ENCODE measurements around the gene BFSP1. TPM values are rescaled to one million over a fixed set of nuclear protein-coding genes. Genes with fewer than 3 reads are reported as not detected.

The BFSP1 gene
- under 1 TPM; 0.14 to 0.20 TPM for total RNA-seq

DNA sequence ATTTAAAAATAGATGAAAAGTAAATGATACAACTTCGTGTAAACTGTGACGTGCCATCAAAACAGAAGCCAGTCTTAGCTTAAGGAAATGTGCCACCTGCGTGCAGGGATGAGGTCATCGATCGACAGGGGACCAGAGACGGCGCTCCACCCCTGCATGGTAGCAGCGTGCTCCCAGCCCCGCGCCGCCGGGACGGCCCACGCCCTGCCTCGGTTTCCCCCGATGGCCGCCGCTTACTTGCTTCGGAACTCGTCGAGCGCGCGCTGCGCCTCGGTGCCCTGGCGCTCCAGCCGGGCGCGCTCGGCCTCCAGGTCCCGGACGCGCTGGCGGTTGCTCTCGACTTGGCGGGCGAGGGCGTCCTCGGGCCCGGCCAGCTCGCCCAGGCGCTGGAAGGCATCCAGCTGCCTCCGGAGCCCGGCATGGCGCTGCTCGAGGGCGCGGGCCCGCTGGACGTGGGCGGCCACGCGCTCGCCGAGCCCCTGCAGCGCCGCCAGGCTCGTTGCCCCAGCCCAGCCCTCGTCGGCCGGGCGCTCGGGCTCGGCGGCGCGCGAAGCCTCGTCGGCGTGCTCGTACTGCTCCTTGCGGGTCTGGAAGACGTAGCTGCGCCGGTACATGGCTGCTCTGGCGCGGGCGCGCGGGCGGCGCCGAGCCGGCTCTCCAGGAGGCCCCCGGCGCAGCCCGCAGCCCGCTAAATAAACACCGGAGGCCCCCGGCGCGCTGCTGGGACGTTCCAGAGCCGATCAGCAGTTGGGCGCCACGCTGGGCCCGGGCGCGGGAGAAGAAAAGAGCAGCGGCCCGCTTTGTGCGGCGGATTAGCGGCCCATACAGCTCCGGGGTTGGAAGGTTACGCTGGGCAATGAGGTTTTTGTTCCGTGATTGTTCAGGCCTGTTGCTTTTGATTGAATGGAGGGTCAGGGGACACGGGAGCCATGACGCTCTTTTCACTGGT, at the start of gene BFSP1:
Gene BFSP1 (minus strand): TSS at position 664 of the 949 bp plus-strand sequence. CDS start 50 bp downstream, at position 614.
- ATAC-seq (peak; percentile 81 to 87), DNase-seq (ENCODE audit: low spot score) (peak; percentile 65)
- Mint-ChIP-seq H3K4me3 (peak within 1 kb of the TSS; percentile 85), H3K27me3 (no peaks in the 10 kb centered on the region), H3K9me3 (no peaks in the 10 kb centered on the region), H3K27ac (peak within 1 kb of the TSS; percentile 57 to 59), H3K4me1 (ENCODE audit: low read depth in 2 of 2) (peaks cover 23 to 25% of the 10 kb centered on the region in 2 donors), H3K36me3 (no peaks in the 10 kb centered on the region)

DNA sequence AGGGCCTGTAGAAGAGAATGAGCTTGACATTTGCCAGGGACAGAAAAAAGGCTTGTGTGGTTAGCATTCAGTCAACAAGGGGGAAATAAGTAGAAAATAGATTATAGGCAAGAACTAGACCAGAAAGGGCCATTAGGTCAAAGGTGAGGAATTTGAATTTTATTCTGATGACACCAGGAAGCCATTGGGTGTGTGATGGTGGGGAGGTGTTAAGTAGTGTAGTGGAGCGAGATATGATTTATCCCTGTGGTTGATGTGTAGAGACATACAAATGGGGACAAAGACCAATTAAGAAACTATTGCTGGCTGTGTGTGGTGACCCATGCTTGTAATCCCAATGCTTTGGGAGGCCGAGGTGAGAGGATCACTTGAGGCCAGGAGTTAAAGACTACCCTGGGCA, 49.7 kb upstream of the BFSP1 start:
- Mint-ChIP-seq H3K4me1 (ENCODE audit: low read depth in 2 of 2) (peaks cover 32 to 40% of the 10 kb centered on the region in 2 donors), H3K9me3 (no peaks in the 10 kb centered on the region), H3K27ac (peak overlapping the region; percentile 33 to 60), H3K4me3 (peak overlapping the region; percentile 1), H3K36me3 (no peaks in the 10 kb centered on the region), H3K27me3 (no peaks in the 10 kb centered on the region)
- no peak for DNase-seq (ENCODE audit: low spot score)
- peak; percentile 69 to 73 for ATAC-seq

DNA sequence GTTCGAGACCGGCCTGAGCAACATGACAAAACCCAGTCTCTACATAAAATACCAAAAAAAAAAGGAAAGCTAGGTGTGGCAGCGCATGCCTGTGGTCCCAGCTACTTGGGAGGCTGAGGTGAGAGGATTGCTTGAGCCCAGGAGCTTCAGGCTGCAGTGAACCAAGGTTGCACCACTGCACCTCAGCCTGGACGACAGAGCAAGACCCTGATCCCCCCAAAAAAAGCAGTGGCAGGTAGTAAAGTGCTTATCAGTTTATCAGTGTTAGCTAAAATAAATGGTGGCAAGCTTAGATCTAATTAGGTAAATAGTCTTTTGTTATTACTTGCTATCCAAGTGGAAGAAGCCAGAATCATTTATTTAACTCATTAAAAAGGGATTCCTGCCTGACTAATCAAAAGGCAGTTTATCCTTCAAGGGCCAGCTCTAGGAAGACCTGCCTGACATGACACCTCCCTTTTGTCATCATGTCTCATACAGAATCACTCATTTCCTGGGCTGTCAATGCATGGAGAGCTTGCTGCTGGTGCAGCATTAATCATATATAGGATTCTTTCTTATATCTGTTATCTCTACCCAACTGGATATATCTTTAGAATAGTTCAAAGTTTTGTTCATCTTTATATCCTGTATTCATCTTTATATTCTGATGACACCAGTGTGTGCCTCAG, 48.3 kb upstream of the BFSP1 start:
- no peaks in the 10 kb centered on the region for H3K36me3 Mint-ChIP-seq
- H3K9me3 Mint-ChIP-seq: no peaks in the 10 kb centered on the region
- no peaks in the 10 kb centered on the region for H3K27me3 Mint-ChIP-seq
- peaks cover 27 to 40% of the 10 kb centered on the region in 2 donors for H3K4me1 Mint-ChIP-seq (ENCODE audit: low read depth in 2 of 2)
- H3K4me3 Mint-ChIP-seq: no peak overlapping the region
- DNase-seq (ENCODE audit: low spot score): no peak
- peak in 1 of 2 donors; percentile 66 for ATAC-seq
- H3K27ac Mint-ChIP-seq: peak overlapping the region in 1 of 2 donors; percentile 60

DNA sequence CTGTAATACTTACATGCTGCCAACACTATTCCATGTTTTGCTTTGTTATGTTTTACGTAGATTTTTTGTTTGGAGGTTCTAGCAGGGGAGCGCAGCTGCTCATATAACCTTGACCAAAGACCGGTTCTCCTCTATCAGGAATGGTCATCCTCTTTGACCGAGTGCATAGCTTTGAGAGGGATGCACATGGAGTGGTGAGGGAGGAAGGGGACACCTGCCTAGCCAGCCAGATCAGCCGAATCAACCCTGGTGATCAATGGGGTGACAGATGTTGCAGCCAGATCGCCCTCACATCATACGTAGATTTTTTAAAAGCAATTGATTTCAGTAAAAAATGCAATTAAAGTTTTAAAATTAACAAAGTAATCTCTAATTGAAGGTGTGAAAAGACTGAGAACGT, 45.0 kb upstream of the BFSP1 start:
- Mint-ChIP-seq H3K27me3 (no peaks in the 10 kb centered on the region), H3K4me3 (no peak overlapping the region), H3K36me3 (no peaks in the 10 kb centered on the region), H3K9me3 (no peaks in the 10 kb centered on the region), H3K4me1 (ENCODE audit: low read depth in 2 of 2) (peaks cover 35 to 40% of the 10 kb centered on the region in 2 donors), H3K27ac (no peak overlapping the region)
- ATAC-seq (no peak), DNase-seq (ENCODE audit: low spot score) (no peak)

DNA sequence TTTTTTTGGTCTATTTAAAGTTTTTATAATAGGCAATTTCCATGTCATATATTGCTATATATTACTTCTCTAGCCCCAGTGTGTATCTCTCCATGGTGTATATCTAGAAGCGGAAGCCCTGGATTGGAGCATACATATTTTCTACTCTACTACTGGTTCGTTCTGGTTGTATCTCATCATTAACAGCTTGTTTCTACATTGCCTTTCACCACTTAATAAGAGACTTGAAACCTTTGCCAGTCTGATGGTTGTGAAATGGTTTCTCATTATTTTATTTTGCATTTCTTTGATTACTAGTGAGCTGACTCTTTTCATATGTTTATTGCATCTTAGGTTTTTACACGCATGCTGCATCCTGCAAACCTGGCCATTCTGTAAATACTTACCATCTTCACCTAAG, 42.3 kb upstream of the BFSP1 start:
- Mint-ChIP-seq H3K27me3 (no peaks in the 10 kb centered on the region), H3K9me3 (no peaks in the 10 kb centered on the region), H3K36me3 (no peaks in the 10 kb centered on the region), H3K27ac (no peak overlapping the region), H3K4me1 (ENCODE audit: low read depth in 2 of 2) (peaks cover 19 to 30% of the 10 kb centered on the region in 2 donors), H3K4me3 (no peak overlapping the region)
- DNase-seq (ENCODE audit: low spot score) (no peak), ATAC-seq (no peak)

GRCh38 chr20:17572034-17572638, 41.0 kb upstream of the BFSP1 start:
- peaks cover 6 to 8% of the 10 kb centered on the region in 2 donors for H3K27me3 Mint-ChIP-seq
- ATAC-seq (no peak), DNase-seq (ENCODE audit: low spot score) (no peak)
- H3K9me3 Mint-ChIP-seq: no peaks in the 10 kb centered on the region
- H3K4me1 Mint-ChIP-seq (ENCODE audit: low read depth in 2 of 2): peaks cover 19 to 28% of the 10 kb centered on the region in 2 donors
- H3K4me3 Mint-ChIP-seq: peak overlapping the region; percentile 91
- H3K36me3 Mint-ChIP-seq: no peaks in the 10 kb centered on the region
- peak overlapping the region in 1 of 2 donors; percentile 94 for H3K27ac Mint-ChIP-seq

GRCh38 chr20:17571153-17571527, 40.0 kb upstream of the BFSP1 start:
- peak overlapping the region; percentile 91 for H3K4me3 Mint-ChIP-seq
- H3K27ac Mint-ChIP-seq: peak overlapping the region; percentile 78 to 94
- peak; percentile 26 to 49 for ATAC-seq
- H3K36me3 Mint-ChIP-seq: no peaks in the 10 kb centered on the region
- H3K9me3 Mint-ChIP-seq: no peaks in the 10 kb centered on the region
- H3K4me1 Mint-ChIP-seq (ENCODE audit: low read depth in 2 of 2): peaks cover 19 to 27% of the 10 kb centered on the region in 2 donors
- DNase-seq (ENCODE audit: low spot score): no peak
- H3K27me3 Mint-ChIP-seq: peaks cover 6 to 8% of the 10 kb centered on the region in 2 donors

- no peaks in the 10 kb centered on the region for H3K36me3 Mint-ChIP-seq
- ATAC-seq (peak; percentile 61 to 62), DNase-seq (ENCODE audit: low spot score) (no peak)
- no peaks in the 10 kb centered on the region for H3K9me3 Mint-ChIP-seq
- peak overlapping the region; percentile 78 to 94 for H3K27ac Mint-ChIP-seq
- peak overlapping the region; percentile 91 for H3K4me3 Mint-ChIP-seq
- peaks cover 19 to 22% of the 10 kb centered on the region in 2 donors for H3K4me1 Mint-ChIP-seq (ENCODE audit: low read depth in 2 of 2)
- peaks cover 6 to 8% of the 10 kb centered on the region in 2 donors for H3K27me3 Mint-ChIP-seq
These were observed 39.4 kb upstream of the BFSP1 start for GRCh38 chr20:17570347-17571152.

GRCh38 chr20:17569616-17570346, 38.6 kb upstream of the BFSP1 start, which contains the start of gene DSTN:
TSS of gene DSTN (plus strand) at chr20:17570075. CDS start at chr20:17570209, 134 bp downstream.
- H3K9me3 Mint-ChIP-seq: no peaks in the 10 kb centered on the region
- DNase-seq (ENCODE audit: low spot score) (peak; percentile 94), ATAC-seq (peak; percentile 94 to 97)
- H3K4me1 Mint-ChIP-seq (ENCODE audit: low read depth in 2 of 2): peaks cover 19 to 22% of the 10 kb centered on the region in 2 donors
- H3K27me3 Mint-ChIP-seq: peaks cover 8% of the 10 kb centered on the region in 2 donors
- peak within 1 kb of the TSS; percentile 78 to 94 for H3K27ac Mint-ChIP-seq
- peak within 1 kb of the TSS; percentile 91 for H3K4me3 Mint-ChIP-seq
- H3K36me3 Mint-ChIP-seq: no peaks in the 10 kb centered on the region

- Mint-ChIP-seq H3K9me3 (no peaks in the 10 kb centered on the region), H3K4me3 (peak overlapping the region; percentile 91), H3K4me1 (ENCODE audit: low read depth in 2 of 2) (peaks cover 19 to 22% of the 10 kb centered on the region in 2 donors), H3K36me3 (no peaks in the 10 kb centered on the region), H3K27ac (no peak overlapping the region), H3K27me3 (peaks cover 8 to 9% of the 10 kb centered on the region in 2 donors)
- no peak for ATAC-seq
- no peak for DNase-seq (ENCODE audit: low spot score)
These were observed 37.9 kb upstream of the BFSP1 start for GRCh38 chr20:17568972-17569521.

DNA sequence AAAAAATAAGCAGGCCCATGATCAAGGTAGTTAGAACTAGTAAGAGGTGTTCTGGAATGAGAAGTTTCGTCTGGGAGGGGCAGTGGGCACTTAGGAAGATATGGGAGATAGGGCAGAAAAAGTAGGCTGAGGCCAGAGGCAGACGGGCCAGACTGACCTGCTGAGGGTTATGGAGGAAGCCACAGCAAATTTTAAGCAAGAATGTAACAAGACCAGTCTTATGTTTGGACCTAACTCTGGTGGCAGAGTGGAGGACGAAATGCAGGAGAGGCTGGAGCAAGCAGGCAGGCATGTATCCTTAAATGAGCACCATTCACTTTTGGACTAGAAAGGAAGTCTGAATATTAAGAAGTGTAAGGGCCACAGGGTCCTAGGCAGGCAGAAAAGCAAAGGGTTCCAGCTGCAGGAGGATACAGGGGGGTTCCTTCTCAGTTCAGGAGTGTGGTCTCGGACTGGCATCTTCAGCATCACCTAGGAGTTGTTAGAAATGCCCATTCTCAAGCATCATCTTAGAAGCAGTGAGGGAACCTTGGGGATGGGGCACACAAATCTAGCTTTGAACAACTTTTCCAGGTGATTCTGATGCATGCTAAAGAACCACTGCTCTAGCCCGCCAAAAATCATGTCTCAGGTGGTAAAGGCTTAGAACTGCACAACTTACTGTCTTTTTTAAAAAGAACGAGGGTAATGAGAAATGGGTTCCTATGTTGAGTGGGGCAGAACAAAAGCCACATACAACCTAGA, 37.0 kb upstream of the BFSP1 start:
- Mint-ChIP-seq H3K4me3 (peak overlapping the region; percentile 58), H3K27me3 (peaks cover 8 to 10% of the 10 kb centered on the region in 2 donors), H3K36me3 (no peaks in the 10 kb centered on the region), H3K4me1 (ENCODE audit: low read depth in 2 of 2) (peaks cover 19% of the 10 kb centered on the region in 2 donors), H3K27ac (peak overlapping the region; percentile 12 to 20), H3K9me3 (no peaks in the 10 kb centered on the region)
- no peak for ATAC-seq
- no peak for DNase-seq (ENCODE audit: low spot score)

DNA sequence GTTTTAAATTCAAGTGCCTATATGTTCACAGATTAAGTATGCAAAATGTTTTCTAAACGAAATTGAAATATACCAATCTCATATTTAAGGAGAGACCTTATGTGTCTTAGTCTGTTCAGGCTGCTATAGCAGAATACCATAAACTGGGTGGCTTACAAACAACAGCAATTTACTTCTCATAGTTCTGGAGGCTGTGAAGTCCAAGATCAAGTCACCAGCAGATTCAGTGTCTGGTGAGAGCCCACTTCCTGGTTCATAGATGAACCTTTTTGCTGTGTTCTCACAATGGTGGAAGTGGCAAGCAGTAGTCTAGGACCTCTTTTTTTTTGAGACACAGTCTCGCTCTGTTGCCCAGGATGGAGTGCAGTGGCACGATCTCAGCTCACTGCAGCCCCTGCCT, 35.2 kb upstream of the BFSP1 start:
- no peak for ATAC-seq
- Mint-ChIP-seq H3K4me1 (ENCODE audit: low read depth in 2 of 2) (peaks cover 8 to 11% of the 10 kb centered on the region in 2 donors), H3K27ac (no peak overlapping the region), H3K4me3 (no peak overlapping the region), H3K9me3 (no peaks in the 10 kb centered on the region), H3K36me3 (no peaks in the 10 kb centered on the region), H3K27me3 (peaks cover 8 to 10% of the 10 kb centered on the region in 2 donors)
- DNase-seq (ENCODE audit: low spot score): no peak

All from natural killer cell treated with Interleukin-12 subunit alpha and Interleukin-12 subunit beta and Interleukin-15 and Interleukin-18, amount 100 ng/mL, for 72 hours (primary cell).